OCI-LY7 (cell line): ENCODE data around the gene NKIRAS2. TPM values are rescaled to one million over a fixed set of nuclear protein-coding genes. Genes with fewer than 3 reads are reported as not detected.

Source experiments
- BruUV-seq: library from RNA; stranded (reverse); fragments of 400-500 nt; replicated peaks from 2 replicates; lab custom pipeline; 2021; lab: Mats Ljungman, UMichigan
- CTCF ChIA-PET: fragments of 300-600 bp; sonication (Branson Sonifier 250); formaldehyde crosslinking; loops from one replicate; lab custom pipeline; 2022; ENCODE audit warnings: antibody characterized with exemption; ENCODE audit not compliant: unreplicated experiment; lab: Charles Lee
- POLR2A ChIA-PET: fragments of 300-600 bp; sonication (Branson Sonifier 250); formaldehyde crosslinking; loops from one replicate; lab custom pipeline; 2022; ENCODE audit warnings: antibody characterized with exemption; lab: Charles Lee
- DNase-seq: peaks from one replicate; pipeline ENCODE4 v3.0.0-alpha.2; 2015; ENCODE audit warnings: low spot score
- H2AFZ ChIP-seq: fragments of 200-600 bp; sonication (generic), shearing (Covaris generic); 2 replicates; pipeline ENCODE4 v1.6.1; 2014; ENCODE audit warnings: mild to moderate bottlenecking, antibody characterized with exemption, low read length, moderate library complexity
- H3K27ac ChIP-seq: fragments of 200-600 bp; sonication (generic); 2 replicates; pipeline ENCODE4 v1.5.1; 2014; ENCODE audit warnings: mixed run types, low read depth, mild to moderate bottlenecking, moderate library complexity, low read length, inconsistent platforms; ENCODE audit not compliant: poor library complexity, severe bottlenecking
- H3K36me3 ChIP-seq: fragments of 200-600 bp; sonication (generic); 2 replicates; pipeline ENCODE4 v1.6.1; 2014; ENCODE audit warnings: mild to moderate bottlenecking, antibody characterized with exemption, low read length, moderate library complexity, mixed read lengths; ENCODE audit not compliant: insufficient read depth
- H3K4me1 ChIP-seq: fragments of 200-600 bp; sonication (generic); 2 replicates; pipeline ENCODE4 v1.5.1; 2014; ENCODE audit warnings: mild to moderate bottlenecking, low read length; ENCODE audit not compliant: insufficient read depth, poor library complexity, severe bottlenecking
- H3K4me2 ChIP-seq: fragments of 200-600 bp; sonication (generic); 2 replicates; pipeline ENCODE4 v1.6.1; 2014; ENCODE audit warnings: mild to moderate bottlenecking, low read length
- H3K4me3 ChIP-seq: fragments of 200-600 bp; sonication (generic); 2 replicates; pipeline ENCODE4 v1.5.1; 2014; ENCODE audit warnings: mild to moderate bottlenecking, low read depth, low read length; ENCODE audit not compliant: poor library complexity, severe bottlenecking
- H3K79me2 ChIP-seq: fragments of 200-600 bp; sonication (generic); 2 replicates; pipeline ENCODE4 v1.6.1; 2016; ENCODE audit warnings: low read depth, mild to moderate bottlenecking, low read length, moderate library complexity, mixed read lengths; ENCODE audit not compliant: insufficient read depth
- H3K9me2 ChIP-seq: fragments of 200-600 bp; sonication (generic); 2 replicates; pipeline ENCODE4 v1.6.1; 2016; ENCODE audit warnings: mild to moderate bottlenecking, low read length, mixed read lengths; ENCODE audit not compliant: insufficient read depth
- H3K9me3 ChIP-seq: fragments of 200-600 bp; sonication (generic); 2 replicates; pipeline ENCODE4 v1.6.1; 2014; ENCODE audit warnings: mild to moderate bottlenecking, mixed run types, low read length, mixed read lengths
- H4K20me1 ChIP-seq: fragments of 200-600 bp; sonication (generic); 2 replicates; pipeline ENCODE4 v1.6.1; 2014; ENCODE audit warnings: mild to moderate bottlenecking, antibody characterized with exemption, low read length, moderate library complexity, mixed read lengths; ENCODE audit not compliant: insufficient read depth
- CTCF ChIP-seq: fragments of 200-600 bp; sonication (generic); conservative IDR thresholded peaks from 2 replicates; pipeline ENCODE4 v1.5.1; 2014; ENCODE audit warnings: mild to moderate bottlenecking, antibody characterized with exemption, low read length, moderate library complexity, mixed read lengths
- EZH2phosphoT487 ChIP-seq: fragments of 200-600 bp; sonication (generic); IDR thresholded peaks from 2 replicates; pipeline ENCODE4 v1.6.1; 2018; ENCODE audit warnings: low read depth, borderline replicate concordance, mild to moderate bottlenecking, mixed run types, antibody characterized with exemption, low read length, moderate library complexity, mixed read lengths
- intact Hi-C: fragments of 100-400 bp; cut with micrococcal nuclease; formaldehyde crosslinking; loops from one replicate; pipeline ENCODE4 v1.10.0; 2022; ENCODE audit not compliant: unreplicated experiment
- total RNA-seq, 2 experiments: library from RNA; depleted of rRNA in 1 of 2; stranded (reverse); fragments of >200 nt in 1 of 2; shearing (Covaris generic) in 1 of 2; gene quantifications; 2 replicates each; pipeline ENCODE4 v1.2.3, GENCODE V29; 2014 to 2022

The NKIRAS2 gene
- total RNA-seq, 2 experiments from 2014 or later = 34.8 to 38.1 TPM

GRCh38 chr17:42034059-42034458 is 14.2 kb downstream of the NKIRAS2 start:
- Histone ChIP-seq H3K4me2 (peak overlapping the region; percentile 34), H3K79me2 (no peaks in the 10 kb centered on the region), H3K4me3 (no peak overlapping the region), H3K9me3 (no peaks in the 10 kb centered on the region), H3K4me1 (peaks cover 12% of the 10 kb centered on the region), H3K36me3 (no peaks in the 10 kb centered on the region), H3K27ac (no peak overlapping the region), H3K9me2 (no peaks in the 10 kb centered on the region), H4K20me1 (no peaks in the 10 kb centered on the region), H2AFZ (peak overlapping the region; percentile 75)
- peak; percentile 64 for DNase-seq
- TF ChIP-seq EZH2phosphoT487 (no peak), CTCF (no peak)
- POLR2A ChIA-PET = interaction anchor here (0.6 to 0.9 kb wide), 3 partner anchors 17 to 105 kb away, joined by 3 to 5 read pairs (median 4); partner anchors contain the start of gene DNAJC7
- BruUV-seq = no TSS peak
- CTCF ChIA-PET = no interaction called here
- intact Hi-C loops = no loop called here

- no peaks in the 10 kb centered on the region for H3K9me2 ChIP-seq
- no peaks in the 10 kb centered on the region for H3K9me3 ChIP-seq
- H2AFZ ChIP-seq = no peak overlapping the region
- ChIA-PET CTCF (no interaction called here), POLR2A (interaction anchor here (0.6 kb wide), 1 partner anchor 157 kb away, joined by 4 read pairs; no protein-coding TSS in a partner anchor)
- DNase-seq = no peak
- no peaks in the 10 kb centered on the region for H3K79me2 ChIP-seq
- peaks cover 12% of the 10 kb centered on the region for H3K4me1 ChIP-seq
- H3K4me2 ChIP-seq = no peak overlapping the region
- no peak overlapping the region for H3K27ac ChIP-seq
- no peaks in the 10 kb centered on the region for H3K36me3 ChIP-seq
- H4K20me1 ChIP-seq = no peaks in the 10 kb centered on the region
- H3K4me3 ChIP-seq = no peak overlapping the region
- intact Hi-C loops = no loop called here
- TF ChIP-seq EZH2phosphoT487 = no peak
- no peak for TF ChIP-seq CTCF
- BruUV-seq = no TSS peak
Measured at GRCh38 chr17:42038221-42038973, 18.5 kb downstream of the NKIRAS2 start.
